Measurements from ENCODE around the gene KIF13A.

DNA sequence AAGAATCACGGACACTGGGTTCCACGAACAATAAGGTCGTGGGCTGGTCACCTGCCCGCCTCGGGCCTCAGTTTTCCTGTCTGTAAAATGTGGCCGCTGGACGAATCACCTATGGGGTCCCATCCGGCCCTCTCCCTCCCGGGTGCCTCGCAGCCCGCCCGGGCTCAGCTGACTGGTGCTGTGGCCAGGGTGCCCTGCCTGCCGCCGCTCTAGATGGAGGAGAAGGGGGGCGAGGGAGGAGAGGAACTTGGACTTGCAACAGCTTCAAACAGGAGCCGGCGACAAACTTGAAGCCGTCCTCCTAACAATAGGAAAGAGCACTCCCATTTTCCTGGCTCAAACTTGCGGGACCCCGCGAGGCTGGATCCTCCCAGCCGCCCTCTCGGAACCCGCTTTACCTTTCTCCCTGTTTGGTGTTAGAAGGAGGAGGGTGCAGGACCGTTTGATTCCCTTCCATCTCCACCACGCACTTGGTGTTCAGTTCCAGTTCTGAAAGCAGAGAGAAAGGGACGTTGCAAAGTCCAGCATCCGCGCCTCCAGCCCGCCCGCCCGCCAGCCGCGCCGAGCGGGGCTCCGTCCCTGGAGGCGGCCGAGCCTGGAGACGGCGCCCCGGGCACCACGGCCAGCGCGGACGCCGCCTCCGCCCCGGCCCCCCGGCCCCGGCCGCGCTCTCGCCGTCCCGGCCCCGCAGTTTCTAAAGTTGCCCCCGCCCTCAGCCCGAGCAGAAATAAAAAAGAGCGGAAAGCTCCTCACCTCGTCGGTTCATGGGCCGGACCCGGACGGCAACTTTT lies 584 bp downstream of the KIF13A start:
- TF ChIP-seq CTCF (IDR thresholded peaks at IDR 0.05) (no peak), EZH2 (IDR thresholded peaks at IDR 0.05) (no peak), EZH2phosphoT487 (IDR thresholded peaks at IDR 0.05) (no peak)
